HUES48 (cell line): Measurements from ENCODE around the gene CCR8.

ENCODE experiments used
- H3K27ac ChIP-seq: one replicate; pipeline ENCODE4 v1.7.0; 2013; ENCODE audit warnings: low read depth, low read length, inconsistent platforms
- H3K27me3 ChIP-seq: 2 replicates; pipeline ENCODE4 v1.6.1; 2013; ENCODE audit warnings: mild to moderate bottlenecking, low read length; ENCODE audit not compliant: control insufficient read depth, insufficient read depth
- H3K36me3 ChIP-seq: 2 replicates; pipeline ENCODE4 v1.6.1; 2013; ENCODE audit warnings: low read length; ENCODE audit not compliant: control insufficient read depth, insufficient read depth
- H3K4me1 ChIP-seq: 2 replicates; pipeline ENCODE4 v1.6.1; 2013; ENCODE audit warnings: mild to moderate bottlenecking, low read length; ENCODE audit not compliant: control insufficient read depth, insufficient read depth
- H3K4me3 ChIP-seq: 2 replicates; pipeline ENCODE4 v1.5.1; 2013; ENCODE audit warnings: mild to moderate bottlenecking, low read depth, low read length
- H3K9ac ChIP-seq: 2 replicates; pipeline ENCODE4 v1.6.1; 2013; ENCODE audit warnings: mild to moderate bottlenecking, low read depth, low read length, moderate library complexity
- H3K9me3 ChIP-seq: 2 replicates; pipeline ENCODE4 v1.6.1; 2013; ENCODE audit warnings: low read length; ENCODE audit not compliant: control insufficient read depth, insufficient read depth

Gene CCR8

GRCh38 chr3:39329493-39329892, at the start of gene CCR8:
CCR8 (plus strand) TSS chr3:39329709; CDS start chr3:39332332, 2,623 bp downstream.
- no peak within 1 kb of the TSS for H3K4me3 ChIP-seq

GRCh38 chr3:39279745-39280517, 49.6 kb upstream of the CCR8 start, which contains the start of gene CX3CR1:
CX3CR1 (minus strand) TSS chr3:39280036; CDS start chr3:39266509, 13,527 bp downstream.
- Histone ChIP-seq H3K27me3 (no peaks in the 10 kb centered on the region), H3K27ac (no peak within 1 kb of the TSS), H3K36me3 (no peaks in the 10 kb centered on the region), H3K9me3 (no peaks in the 10 kb centered on the region), H3K4me1 (no peaks in the 10 kb centered on the region), H3K4me3 (no peak within 1 kb of the TSS), H3K9ac (no peak within 1 kb of the TSS)

More at GRCh38 chr3:39329493-39329892, at the start of gene CCR8:
- Histone ChIP-seq H3K4me1 (peaks cover 17% of the 10 kb centered on the region), H3K36me3 (no peaks in the 10 kb centered on the region), H3K9me3 (no peaks in the 10 kb centered on the region), H3K9ac (no peak within 1 kb of the TSS), H3K27ac (no peak within 1 kb of the TSS), H3K27me3 (no peaks in the 10 kb centered on the region)

GRCh38 chr3:39280571-39280970, 48.9 kb upstream of the CCR8 start:
- H3K27ac ChIP-seq = no peak overlapping the region
- no peak overlapping the region for H3K4me3 ChIP-seq
- H3K9ac ChIP-seq = no peak overlapping the region
- H3K27me3 ChIP-seq = no peaks in the 10 kb centered on the region
- no peaks in the 10 kb centered on the region for H3K36me3 ChIP-seq
- no peaks in the 10 kb centered on the region for H3K9me3 ChIP-seq
- no peaks in the 10 kb centered on the region for H3K4me1 ChIP-seq

GRCh38 chr3:39281533-39281932, 48.0 kb upstream of the CCR8 start:
- Histone ChIP-seq H3K36me3 (no peaks in the 10 kb centered on the region), H3K4me3 (no peak overlapping the region), H3K27ac (no peak overlapping the region), H3K9ac (no peak overlapping the region), H3K27me3 (no peaks in the 10 kb centered on the region), H3K9me3 (no peaks in the 10 kb centered on the region), H3K4me1 (no peaks in the 10 kb centered on the region)

GRCh38 chr3:39282057-39282456, 47.5 kb upstream of the CCR8 start:
- Histone ChIP-seq H3K27me3 (no peaks in the 10 kb centered on the region), H3K27ac (no peak overlapping the region), H3K9me3 (no peaks in the 10 kb centered on the region), H3K4me1 (no peaks in the 10 kb centered on the region), H3K4me3 (no peak overlapping the region), H3K9ac (no peak overlapping the region), H3K36me3 (no peaks in the 10 kb centered on the region)

- Histone ChIP-seq H3K27ac (no peak overlapping the region), H3K4me3 (no peak overlapping the region), H3K9ac (no peak overlapping the region), H3K27me3 (no peaks in the 10 kb centered on the region), H3K36me3 (no peaks in the 10 kb centered on the region), H3K4me1 (no peaks in the 10 kb centered on the region), H3K9me3 (no peaks in the 10 kb centered on the region)
These were observed 45.0 kb upstream of the CCR8 start for GRCh38 chr3:39284457-39284881.

- Histone ChIP-seq H3K27ac (no peak overlapping the region), H3K4me1 (no peaks in the 10 kb centered on the region), H3K27me3 (no peaks in the 10 kb centered on the region)
These were observed 44.2 kb upstream of the CCR8 start for GRCh38 chr3:39285332-39285731.

GRCh38 chr3:39286771-39287170, 42.7 kb upstream of the CCR8 start:
- no peaks in the 10 kb centered on the region for H3K4me1 ChIP-seq
- H3K9ac ChIP-seq = no peak overlapping the region
- no peak overlapping the region for H3K27ac ChIP-seq
- H3K4me3 ChIP-seq = no peak overlapping the region
- no peaks in the 10 kb centered on the region for H3K36me3 ChIP-seq
- no peaks in the 10 kb centered on the region for H3K27me3 ChIP-seq
- H3K9me3 ChIP-seq = no peaks in the 10 kb centered on the region

More at GRCh38 chr3:39285332-39285731, 44.2 kb upstream of the CCR8 start:
- Histone ChIP-seq H3K9ac (no peak overlapping the region), H3K9me3 (no peaks in the 10 kb centered on the region), H3K36me3 (no peaks in the 10 kb centered on the region), H3K4me3 (no peak overlapping the region)

GRCh38 chr3:39287216-39288164, 42.0 kb upstream of the CCR8 start:
- Histone ChIP-seq H3K9ac (no peak overlapping the region), H3K9me3 (no peaks in the 10 kb centered on the region), H3K36me3 (no peaks in the 10 kb centered on the region), H3K4me1 (no peaks in the 10 kb centered on the region), H3K27ac (no peak overlapping the region), H3K4me3 (no peak overlapping the region), H3K27me3 (no peaks in the 10 kb centered on the region)

GRCh38 chr3:39288300-39288808, 41.2 kb upstream of the CCR8 start:
- no peak overlapping the region for H3K4me3 ChIP-seq
- H3K9ac ChIP-seq = no peak overlapping the region
- H3K27ac ChIP-seq = no peak overlapping the region
- H3K4me1 ChIP-seq = no peaks in the 10 kb centered on the region
- no peaks in the 10 kb centered on the region for H3K36me3 ChIP-seq
- no peaks in the 10 kb centered on the region for H3K27me3 ChIP-seq
- H3K9me3 ChIP-seq = no peaks in the 10 kb centered on the region
